GM23338 (cell line): ENCODE measurements around the gene HS1BP3. TPM values are rescaled to one million over a fixed set of nuclear protein-coding genes. Genes with fewer than 3 reads are reported as not detected.

ENCODE experiments used
- ATAC-seq: fragments of 200-7000 bp; cut with Tn5 transposase; 3 replicates; pipeline ENCODE4 v1.9.1; 2020
- DNase-seq: peaks from one replicate; pipeline ENCODE4 v3.0.0-alpha.2; 2015; ENCODE audit warnings: low spot score
- H2AFZ ChIP-seq: fragments of 200-600 bp; sonication (generic); 2 replicates; pipeline ENCODE4 v1.8.0; 2016; ENCODE audit warnings: antibody characterized with exemption, mild to moderate bottlenecking, moderate library complexity
- H3F3A ChIP-seq: fragments of 200-600 bp; sonication (generic); replicated peaks from 2 replicates; pipeline ENCODE4 v1.8.0; 2017; ENCODE audit warnings: antibody characterized with exemption, mixed run types, low read depth
- H3K27ac ChIP-seq: fragments of 200-600 bp; sonication (generic); 2 replicates; pipeline ENCODE4 v1.6.1; 2016; ENCODE audit warnings: low read depth
- H3K27me3 ChIP-seq: fragments of 200-600 bp; sonication (generic); 2 replicates; pipeline ENCODE4 v1.8.0; 2016; ENCODE audit warnings: mild to moderate bottlenecking, mixed run types, moderate library complexity; ENCODE audit not compliant: insufficient read depth
- H3K36me3 ChIP-seq: fragments of 200-600 bp; sonication (generic); 2 replicates; pipeline ENCODE4 v1.8.0; 2016; ENCODE audit warnings: mild to moderate bottlenecking; ENCODE audit not compliant: insufficient read depth
- H3K4me1 ChIP-seq: fragments of 200-600 bp; sonication (generic); 2 replicates; pipeline ENCODE4 v1.8.0; 2016; ENCODE audit warnings: mild to moderate bottlenecking, moderate library complexity; ENCODE audit not compliant: insufficient read depth
- H3K4me2 ChIP-seq: fragments of 200-600 bp; sonication (generic); 2 replicates; pipeline ENCODE4 v1.7.1; 2017; ENCODE audit warnings: mixed run types
- H3K4me3 ChIP-seq: fragments of 200-600 bp; sonication (generic); 2 replicates; pipeline ENCODE4 v1.6.1; 2016; ENCODE audit warnings: mixed run types
- H3K79me2 ChIP-seq: fragments of 200-600 bp; sonication (generic); replicated peaks from 2 replicates; pipeline ENCODE4 v1.8.0; 2017; ENCODE audit warnings: mild to moderate bottlenecking; ENCODE audit not compliant: insufficient read depth
- H3K9me2 ChIP-seq: fragments of 200-600 bp; sonication (generic); 2 replicates; pipeline ENCODE4 v1.8.0; 2017; ENCODE audit not compliant: insufficient read depth
- H4K20me1 ChIP-seq: fragments of 200-600 bp; sonication (generic); replicated peaks from 2 replicates; pipeline ENCODE4 v1.8.0; 2017; ENCODE audit warnings: mild to moderate bottlenecking; ENCODE audit not compliant: insufficient read depth
- H3K27ac Mint-ChIP-seq: 2 replicates; pipeline ENCODE4 v1.8.0; 2020; ENCODE audit warnings: inconsistent platforms, mild to moderate bottlenecking, moderate library complexity, mixed read lengths
- H3K27me3 Mint-ChIP-seq: 3 replicates; pipeline ENCODE4 v1.8.0; 2022; ENCODE audit warnings: low read depth, mild to moderate bottlenecking, moderate library complexity, mixed read lengths, inconsistent platforms; ENCODE audit not compliant: insufficient read depth, poor library complexity
- H3K36me3 Mint-ChIP-seq: 3 replicates; pipeline ENCODE4 v1.8.0; 2021; ENCODE audit warnings: low read depth, mild to moderate bottlenecking, inconsistent platforms, moderate library complexity, mixed read lengths
- H3K4me1 Mint-ChIP-seq: 3 replicates; pipeline ENCODE4 v1.8.0; 2020; ENCODE audit warnings: mild to moderate bottlenecking, inconsistent platforms, mixed read lengths
- H3K4me3 Mint-ChIP-seq: 3 replicates; pipeline ENCODE4 v1.8.0; 2021; ENCODE audit warnings: moderate library complexity, mild to moderate bottlenecking, inconsistent platforms, mixed read lengths
- H3K9me3 Mint-ChIP-seq: 3 replicates; pipeline ENCODE4 v1.8.0; 2020; ENCODE audit warnings: moderate library complexity, mild to moderate bottlenecking, inconsistent platforms, mixed read lengths
- CREB1 ChIP-seq: fragments of 250-450 bp; sonication (Bioruptor Pico); IDR thresholded peaks from 2 replicates; pipeline ENCODE4 v1.5.0; 2020; ENCODE audit warnings: low read depth, mild to moderate bottlenecking, moderate library complexity
- CTCF ChIP-seq, 2 experiments: fragments of 200-600 bp in 1 of 2; sonication (generic) in 1 of 2; conservative IDR thresholded peaks; 2 replicates each; pipeline versions ENCODE4 v1.5.1 to v1.6.1; 2016 to 2017; ENCODE audit warnings: antibody characterized with exemption in 2 of 2, low read depth in 2 of 2, mild to moderate bottlenecking in 2 of 2, moderate library complexity in 1 of 2
- EZH2phosphoT487 ChIP-seq: fragments of 200-600 bp; sonication (generic); IDR thresholded peaks from one replicate; pipeline ENCODE4 v1.8.1; 2018; ENCODE audit warnings: antibody characterized with exemption; ENCODE audit not compliant: unreplicated experiment
- JUNB ChIP-seq: IDR thresholded peaks from one replicate; pipeline ENCODE4 v1.6.1; 2016; ENCODE audit warnings: antibody characterized with exemption; ENCODE audit not compliant: unreplicated experiment
- NANOG ChIP-seq: IDR thresholded peaks from 2 replicates; pipeline ENCODE4 v1.6.1; 2016; ENCODE audit warnings: antibody characterized with exemption, borderline replicate concordance
- POLR2AphosphoS5 ChIP-seq: IDR thresholded peaks from 2 replicates; pipeline ENCODE4 v1.6.1; 2016; ENCODE audit warnings: antibody characterized with exemption, low read depth
- REST ChIP-seq: IDR thresholded peaks from one replicate; pipeline ENCODE4 v1.6.1; 2018; ENCODE audit warnings: antibody characterized with exemption; ENCODE audit not compliant: unreplicated experiment
- STAT1 ChIP-seq: IDR thresholded peaks from one replicate; pipeline ENCODE4 v1.6.1; 2016; ENCODE audit warnings: antibody characterized with exemption; ENCODE audit not compliant: unreplicated experiment
- ZNF331 ChIP-seq: fragments of 250-450 bp; sonication (Bioruptor Pico); IDR thresholded peaks from 2 replicates; pipeline ENCODE4 v1.5.0; 2020; ENCODE audit warnings: low read depth, mild to moderate bottlenecking, moderate library complexity
- polyA plus RNA-seq: library from polyadenylated mRNA; unstranded; fragments of >200 nt; fragmentation: Nextera tagmentation; extraction: Ambion mirVana; gene quantifications from 2 replicates; pipeline ENCODE4 v1.2.1, GENCODE V29; 2016
- total RNA-seq: library from RNA; depleted of rRNA; stranded (reverse); fragments of >200 nt; shearing (Covaris generic); gene quantifications from 2 replicates; pipeline ENCODE4 v1.2.3, GENCODE V29; 2014

Gene HS1BP3
- total and polyA plus RNA-seq, 2 experiments from 2014 or later = 7.2 to 15.0 TPM

GRCh38 chr2:20602803-20603202 lies 48.1 kb downstream of the HS1BP3 start (continued):
- no peak for TF ChIP-seq EZH2phosphoT487
- TF ChIP-seq NANOG = no peak
- TF ChIP-seq STAT1 = no peak
- TF ChIP-seq REST = no peak
- TF ChIP-seq ZNF331 = no peak
- TF ChIP-seq POLR2AphosphoS5 = no peak
- TF ChIP-seq CREB1 (CRISPR knock-in tag) = no peak
- no peak for TF ChIP-seq JUNB

GRCh38 chr2:20600756-20601325 lies 50.1 kb downstream of the HS1BP3 start:
- no peak overlapping the region for H3K4me2 ChIP-seq
- no peaks in the 10 kb centered on the region for H3K4me1 ChIP-seq
- no peak for DNase-seq
- TF ChIP-seq CTCF (conservative IDR thresholded peaks at IDR 0.05; ENCODE audit: low read depth in 2 of 2) (peak; percentile 36 to 49; a peak in 2 of 4 replicates), CREB1 (CRISPR knock-in tag) (no peak), ZNF331 (no peak)
- no peak overlapping the region for H3K4me3 ChIP-seq
- no peaks in the 10 kb centered on the region for H3K36me3 Mint-ChIP-seq
- ATAC-seq = no peak
- H3K36me3 ChIP-seq = no peaks in the 10 kb centered on the region
- H3K27me3 ChIP-seq = no peaks in the 10 kb centered on the region
- H3K79me2 ChIP-seq = no peaks in the 10 kb centered on the region
- H3K27ac Mint-ChIP-seq = no peak overlapping the region
- H3K9me2 ChIP-seq = no peaks in the 10 kb centered on the region
- no peak overlapping the region for H3K27ac ChIP-seq
- peaks cover 9% of the 10 kb centered on the region for H3K4me1 Mint-ChIP-seq
- no peak overlapping the region for H3K4me3 Mint-ChIP-seq
- H3K27me3 Mint-ChIP-seq = peaks cover 4% of the 10 kb centered on the region
- no peak overlapping the region for H2AFZ ChIP-seq
- H4K20me1 ChIP-seq = no peaks in the 10 kb centered on the region
- no peaks in the 10 kb centered on the region for H3K9me3 Mint-ChIP-seq
- H3F3A ChIP-seq = no peaks in the 10 kb centered on the region
